GM18505 (cell line): ENCODE measurements around the gene FKBP5.

Experiments used
- ATAC-seq: cut with Tn5 transposase; IDR thresholded peaks from one replicate; pipeline ENCODE4 v1.9.1; 2021; ENCODE audit not compliant: unreplicated experiment
- POLR2A ChIP-seq: IDR thresholded peaks from 4 replicates; pipeline ENCODE4 v1.6.1; 2011; ENCODE audit warnings: borderline replicate concordance; ENCODE audit not compliant: insufficient read depth, insufficient read length; ENCODE audit errors: extremely low read depth

The FKBP5 gene

GRCh38 chr6:35624341-35625070 lies 64.2 kb downstream of the FKBP5 start:
- TF ChIP-seq POLR2A: no peak
- ATAC-seq: no peak

GRCh38 chr6:35622283-35622682 lies 66.4 kb downstream of the FKBP5 start:
- ATAC-seq: no peak
- TF ChIP-seq POLR2A: no peak

- ATAC-seq: no peak
- TF ChIP-seq POLR2A: no peak
Observed at GRCh38 chr6:35620706-35621105, 68.0 kb downstream of the FKBP5 start.

- no peak for ATAC-seq
- TF ChIP-seq POLR2A: no peak
Observed at GRCh38 chr6:35613762-35614161, 75.0 kb downstream of the FKBP5 start.

GRCh38 chr6:35611240-35611639 lies 77.5 kb downstream of the FKBP5 start:
- no peak for TF ChIP-seq POLR2A
- no peak for ATAC-seq

- ATAC-seq: no peak
- TF ChIP-seq POLR2A: no peak
Observed at GRCh38 chr6:35610830-35611229, 77.9 kb downstream of the FKBP5 start.

- no peak for TF ChIP-seq POLR2A
- no peak for ATAC-seq
Observed at GRCh38 chr6:35609588-35609987, 79.1 kb downstream of the FKBP5 start.

GRCh38 chr6:35607517-35608233 lies 81.0 kb downstream of the FKBP5 start:
- TF ChIP-seq POLR2A: no peak
- ATAC-seq: no peak

GRCh38 chr6:35605600-35605999 lies 83.1 kb downstream of the FKBP5 start:
- no peak for TF ChIP-seq POLR2A
- ATAC-seq: no peak

- ATAC-seq: no peak
- no peak for TF ChIP-seq POLR2A
Observed at GRCh38 chr6:35603326-35604202, 85.2 kb downstream of the FKBP5 start.

GRCh38 chr6:35602133-35602946 lies 86.4 kb downstream of the FKBP5 start:
- TF ChIP-seq POLR2A: no peak
- no peak for ATAC-seq

GRCh38 chr6:35601331-35602132 lies 87.2 kb downstream of the FKBP5 start:
- no peak for ATAC-seq
- TF ChIP-seq POLR2A: no peak
